Measurements from ENCODE around the gene IL13RA2.

The IL13RA2 gene

GRCh38 chrX:115017455-115017854, at the start of gene IL13RA2:
IL13RA2 (minus strand) TSS chrX:115017616; CDS start chrX:115017269, 347 bp downstream.
- DNase-seq (ENCODE audit: low read depth), result no peak

- no peak for DNase-seq (ENCODE audit: low read depth)
Measured at GRCh38 chrX:115065304-115065703, 47.9 kb upstream of the IL13RA2 start.

- no peak for DNase-seq (ENCODE audit: low read depth)
Measured at GRCh38 chrX:115060013-115060412, 42.6 kb upstream of the IL13RA2 start.

- DNase-seq (ENCODE audit: low read depth), result no peak
Measured at GRCh38 chrX:115058276-115058675, 40.9 kb upstream of the IL13RA2 start.

GRCh38 chrX:115054876-115055275, 37.5 kb upstream of the IL13RA2 start:
- DNase-seq (ENCODE audit: low read depth), result no peak

GRCh38 chrX:115053223-115053622, 35.8 kb upstream of the IL13RA2 start:
- no peak for DNase-seq (ENCODE audit: low read depth)

- DNase-seq (ENCODE audit: low read depth), result no peak
Measured at GRCh38 chrX:115047715-115048114, 30.3 kb upstream of the IL13RA2 start.

- DNase-seq (ENCODE audit: low read depth), result no peak
Measured at GRCh38 chrX:115047181-115047580, 29.8 kb upstream of the IL13RA2 start.

- no peak for DNase-seq (ENCODE audit: low read depth)
Measured at GRCh38 chrX:115040417-115040816, 23.0 kb upstream of the IL13RA2 start.

- DNase-seq (ENCODE audit: low read depth), result no peak
Measured at GRCh38 chrX:115038406-115038805, 21.0 kb upstream of the IL13RA2 start.

GRCh38 chrX:115036029-115036428, 18.6 kb upstream of the IL13RA2 start:
- DNase-seq (ENCODE audit: low read depth), result no peak

GRCh38 chrX:115031989-115032388, 14.6 kb upstream of the IL13RA2 start:
- DNase-seq (ENCODE audit: low read depth), result no peak

- no peak for DNase-seq (ENCODE audit: low read depth)
Measured at GRCh38 chrX:115030625-115031024, 13.2 kb upstream of the IL13RA2 start.

- no peak for DNase-seq (ENCODE audit: low read depth)
Measured at GRCh38 chrX:115029869-115030570, 12.6 kb upstream of the IL13RA2 start.

GRCh38 chrX:115029440-115029839, 12.0 kb upstream of the IL13RA2 start:
- no peak for DNase-seq (ENCODE audit: low read depth)

GRCh38 chrX:115023811-115024210, 6.4 kb upstream of the IL13RA2 start:
- no peak for DNase-seq (ENCODE audit: low read depth)

GRCh38 chrX:115023139-115023538, 5.7 kb upstream of the IL13RA2 start:
- DNase-seq (ENCODE audit: low read depth), result no peak

GRCh38 chrX:115021121-115021520, 3.7 kb upstream of the IL13RA2 start:
- no peak for DNase-seq (ENCODE audit: low read depth)

GRCh38 chrX:115018944-115019343, 1.5 kb upstream of the IL13RA2 start:
- no peak for DNase-seq (ENCODE audit: low read depth)

GRCh38 chrX:115018040-115018647, 728 bp upstream of the IL13RA2 start:
- DNase-seq (ENCODE audit: low read depth), result no peak

- DNase-seq (ENCODE audit: low read depth), result no peak
Measured at GRCh38 chrX:115013705-115014104, 3.7 kb downstream of the IL13RA2 start.

GRCh38 chrX:115011428-115011827, 6.0 kb downstream of the IL13RA2 start:
- DNase-seq (ENCODE audit: low read depth), result no peak

GRCh38 chrX:114999906-115000305, 17.5 kb downstream of the IL13RA2 start:
- no peak for DNase-seq (ENCODE audit: low read depth)

GRCh38 chrX:114997779-114998178, 19.6 kb downstream of the IL13RA2 start:
- no peak for DNase-seq (ENCODE audit: low read depth)
